WTC11 (cell line): Measurements from ENCODE around the gene DERA. TPM values are rescaled to one million over a fixed set of nuclear protein-coding genes. Genes with fewer than 3 reads are reported as not detected.
A peak's percentile ranks its signal among the peaks of the same experiment; 100 is the strongest.

Experiments
- ATAC-seq: fragments of 200-7000 bp; cut with Tn5 transposase; 2 replicates; pipeline ENCODE4 v1.10.0; 2021; ENCODE audit warnings: mild to moderate bottlenecking, moderate library complexity
- CTCF ChIA-PET: fragments of 300-600 bp; sonication (Branson Sonifier 250); formaldehyde crosslinking; loops from one replicate; lab custom pipeline; 2021; ENCODE audit warnings: antibody characterized with exemption; lab: Charles Lee
- POLR2A ChIA-PET: fragments of 350-600 bp; sonication (Branson Sonifier 250); formaldehyde crosslinking; loops from one replicate; lab custom pipeline; 2021; ENCODE audit warnings: antibody characterized with exemption; lab: Charles Lee
- DNase-seq: peaks from one replicate; pipeline ENCODE4 v3.0.0; 2021; ENCODE audit warnings: low spot score
- H3K27ac Mint-ChIP-seq: 2 replicates; pipeline ENCODE4 v1.8.0; 2021; ENCODE audit warnings: mixed read lengths
- H3K27me3 Mint-ChIP-seq: 2 replicates; pipeline ENCODE4 v1.8.0; 2021; ENCODE audit warnings: low read depth, mild to moderate bottlenecking, moderate library complexity, mixed read lengths
- H3K36me3 Mint-ChIP-seq: 2 replicates; pipeline ENCODE4 v1.8.0; 2021; ENCODE audit warnings: mixed read lengths
- H3K4me1 Mint-ChIP-seq: 2 replicates; pipeline ENCODE4 v1.8.0; 2022; ENCODE audit warnings: mixed read lengths
- H3K4me3 Mint-ChIP-seq: 2 replicates; pipeline ENCODE4 v1.8.0; 2021; ENCODE audit warnings: mild to moderate bottlenecking, moderate library complexity, mixed read lengths
- H3K9me3 Mint-ChIP-seq: 2 replicates; pipeline ENCODE4 v1.8.0; 2021; ENCODE audit warnings: mixed read lengths
- CREB1 ChIP-seq: sonication (generic); formaldehyde crosslinking; IDR thresholded peaks from 2 replicates; pipeline ENCODE4 v1.8.0; 2023; ENCODE audit warnings: mild to moderate bottlenecking, missing genetic modification reagents
- ELF4 ChIP-seq: sonication (generic); formaldehyde crosslinking; IDR thresholded peaks from 2 replicates; pipeline ENCODE4 v1.8.1; 2022; ENCODE audit warnings: low read depth, mild to moderate bottlenecking, moderate library complexity, missing genetic modification reagents
- FOXK1 ChIP-seq: sonication (generic); formaldehyde crosslinking; IDR thresholded peaks from 2 replicates; pipeline ENCODE4 v1.8.0; 2022; ENCODE audit warnings: mild to moderate bottlenecking, moderate library complexity, missing genetic modification reagents
- GABPB1 ChIP-seq: sonication (generic); formaldehyde crosslinking; IDR thresholded peaks from 2 replicates; pipeline ENCODE4 v1.8.1; 2023; ENCODE audit warnings: mild to moderate bottlenecking, missing genetic modification reagents
- GRHL2 ChIP-seq: fragments of 250-450 bp; sonication (Bioruptor Pico); IDR thresholded peaks from 2 replicates; pipeline ENCODE4 v1.8.0; 2022; ENCODE audit warnings: mild to moderate bottlenecking, moderate library complexity; ENCODE audit not compliant: insufficient replicate concordance, severe bottlenecking
- JAZF1 ChIP-seq: fragments of 250-450 bp; sonication (Bioruptor Pico); IDR thresholded peaks from 2 replicates; pipeline ENCODE4 v1.9.0; 2021; ENCODE audit warnings: moderate library complexity, mild to moderate bottlenecking, inconsistent platforms
- NFATC4 ChIP-seq: fragments of 250-450 bp; sonication (Bioruptor Pico); IDR thresholded peaks from 2 replicates; pipeline ENCODE4 v1.9.0; 2021; ENCODE audit warnings: mild to moderate bottlenecking
- NR1H2 ChIP-seq: sonication (generic); formaldehyde crosslinking; IDR thresholded peaks from 2 replicates; pipeline ENCODE4 v1.9.0; 2021; ENCODE audit warnings: mild to moderate bottlenecking, moderate library complexity, missing genetic modification reagents
- RELA ChIP-seq: sonication (generic); formaldehyde crosslinking; IDR thresholded peaks from 2 replicates; pipeline ENCODE4 v1.8.1; 2022; ENCODE audit warnings: missing genetic modification reagents, mild to moderate bottlenecking, borderline replicate concordance
- SMAD4 ChIP-seq: sonication (generic); formaldehyde crosslinking; IDR thresholded peaks from 2 replicates; pipeline ENCODE4 v1.8.0; 2022; ENCODE audit warnings: mild to moderate bottlenecking, missing genetic modification reagents
- TEAD1 ChIP-seq: sonication (generic); formaldehyde crosslinking; IDR thresholded peaks from 2 replicates; pipeline ENCODE4 v1.8.0; 2022; ENCODE audit warnings: mild to moderate bottlenecking, missing genetic modification reagents
- USF1 ChIP-seq: sonication (generic); formaldehyde crosslinking; IDR thresholded peaks from 2 replicates; pipeline ENCODE4 v1.8.0; 2022; ENCODE audit warnings: mild to moderate bottlenecking, missing genetic modification reagents
- USF2 ChIP-seq: sonication (generic); formaldehyde crosslinking; IDR thresholded peaks from 2 replicates; pipeline ENCODE4 v1.8.1; 2023; ENCODE audit warnings: mild to moderate bottlenecking, missing genetic modification reagents, moderate library complexity
- ZNF138 ChIP-seq: sonication (generic); formaldehyde crosslinking; conservative IDR thresholded peaks from 2 replicates; pipeline ENCODE4 v1.8.1; 2022; ENCODE audit warnings: mild to moderate bottlenecking, moderate library complexity, missing genetic modification reagents
- ZNF263 ChIP-seq: sonication (generic); formaldehyde crosslinking; IDR thresholded peaks from 2 replicates; pipeline ENCODE4 v1.8.1; 2022; ENCODE audit warnings: low read depth, mild to moderate bottlenecking, moderate library complexity, missing genetic modification reagents
- ZNF317 ChIP-seq: sonication (generic); formaldehyde crosslinking; IDR thresholded peaks from 2 replicates; pipeline ENCODE4 v1.8.1; 2023; ENCODE audit warnings: low read depth, mild to moderate bottlenecking, moderate library complexity, missing genetic modification reagents, borderline replicate concordance
- ZNF396 ChIP-seq: fragments of 250-450 bp; sonication (Bioruptor Pico); IDR thresholded peaks from 2 replicates; pipeline ENCODE4 v1.8.0; 2021; ENCODE audit warnings: mild to moderate bottlenecking, moderate library complexity, borderline replicate concordance
- ZNF416 ChIP-seq: fragments of 250-450 bp; sonication (Bioruptor Pico); IDR thresholded peaks from 2 replicates; pipeline ENCODE4 v1.9.0; 2021; ENCODE audit warnings: mild to moderate bottlenecking, inconsistent platforms
- ZNF671 ChIP-seq: fragments of 250-450 bp; sonication (Bioruptor Pico); IDR thresholded peaks from 2 replicates; pipeline ENCODE4 v1.8.0; 2021; ENCODE audit warnings: mild to moderate bottlenecking
- total RNA-seq: library from RNA; stranded (reverse); gene quantifications from 3 replicates; pipeline ENCODE4 v1.2.3, GENCODE V29; 2021
- TF ChIP-seq, protein P1 (sequence below): sonication (generic); formaldehyde crosslinking; IDR thresholded peaks from 2 replicates; pipeline ENCODE4 v1.8.1; 2023; ENCODE audit warnings: mild to moderate bottlenecking, moderate library complexity, missing genetic modification reagents
- TF ChIP-seq, protein P2 (sequence below): fragments of 250-450 bp; sonication (Bioruptor Pico); IDR thresholded peaks from 2 replicates; pipeline ENCODE4 v2.1.2; 2022; ENCODE audit warnings: mild to moderate bottlenecking, moderate library complexity

DERA gene
- total RNA-seq, 1 experiment from 2014 or later: 22.4 TPM

- Mint-ChIP-seq H3K36me3 (0 out of 2 replicates have a peak, but pooled peaks cover 2% of the 10 kb centered on the region), H3K4me3 (no peak overlapping the region)
These were observed 17.9 kb downstream of the DERA start for GRCh38 chr12:15928870-15929571.

DNA sequence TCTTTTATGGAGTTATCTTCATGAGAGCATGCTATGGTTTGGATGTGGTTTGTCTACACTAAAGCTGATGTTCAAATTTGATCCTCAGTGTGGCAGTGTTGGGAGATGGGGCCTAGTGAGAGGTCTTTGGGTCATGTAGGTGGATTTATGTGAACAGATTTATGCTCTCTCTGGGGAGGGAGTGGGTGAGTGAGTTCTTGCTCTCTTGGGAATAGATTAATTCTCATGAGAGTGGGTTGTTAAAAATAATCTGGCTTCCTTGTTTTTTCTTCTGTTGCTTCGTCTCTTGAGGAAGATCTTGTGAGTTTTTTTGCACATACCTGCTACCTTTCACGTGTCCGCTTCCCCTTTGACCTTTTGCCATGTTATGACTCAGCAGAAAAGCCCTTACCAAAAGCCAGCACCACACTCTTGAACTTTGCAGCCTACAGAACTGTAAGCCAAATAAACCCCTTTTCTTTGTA is 20.5 kb downstream of the DERA start:
- ChIA-PET POLR2A (no interaction called here), CTCF (interaction anchor here (0.7 to 1.2 kb wide), 6 partner anchors 11 to 754 kb away, joined by 3 to 7 read pairs (median 3); partner anchors contain the start of gene DERA)
- peak; percentile 78 for ATAC-seq
- TF ChIP-seq JAZF1 (CRISPR knock-in tag) (no peak), ZNF671 (CRISPR knock-in tag) (no peak), ZNF263 (CRISPR knock-in tag) (no peak), CREB1 (no peak), NR1H2 (CRISPR knock-in tag) (no peak), USF1 (CRISPR knock-in tag) (no peak), RELA (no peak), TEAD1 (CRISPR knock-in tag) (no peak), ZNF138 (CRISPR knock-in tag) (no peak), GRHL2 (CRISPR knock-in tag) (no peak), SMAD4 (CRISPR knock-in tag) (no peak), FOXK1 (no peak), ELF4 (no peak)
- TF ChIP-seq, protein P1, sequence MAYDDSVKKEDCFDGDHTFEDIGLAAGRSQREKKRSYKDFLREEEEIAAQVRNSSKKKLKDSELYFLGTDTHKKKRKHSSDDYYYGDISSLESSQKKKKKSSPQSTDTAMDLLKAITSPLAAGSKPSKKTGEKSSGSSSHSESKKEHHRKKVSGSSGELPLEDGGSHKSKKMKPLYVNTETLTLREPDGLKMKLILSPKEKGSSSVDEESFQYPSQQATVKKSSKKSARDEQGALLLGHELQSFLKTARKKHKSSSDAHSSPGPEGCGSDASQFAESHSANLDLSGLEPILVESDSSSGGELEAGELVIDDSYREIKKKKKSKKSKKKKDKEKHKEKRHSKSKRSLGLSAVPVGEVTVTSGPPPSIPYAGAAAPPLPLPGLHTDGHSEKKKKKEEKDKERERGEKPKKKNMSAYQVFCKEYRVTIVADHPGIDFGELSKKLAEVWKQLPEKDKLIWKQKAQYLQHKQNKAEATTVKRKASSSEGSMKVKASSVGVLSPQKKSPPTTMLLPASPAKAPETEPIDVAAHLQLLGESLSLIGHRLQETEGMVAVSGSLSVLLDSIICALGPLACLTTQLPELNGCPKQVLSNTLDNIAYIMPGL: no peak
- TF ChIP-seq, protein P2, sequence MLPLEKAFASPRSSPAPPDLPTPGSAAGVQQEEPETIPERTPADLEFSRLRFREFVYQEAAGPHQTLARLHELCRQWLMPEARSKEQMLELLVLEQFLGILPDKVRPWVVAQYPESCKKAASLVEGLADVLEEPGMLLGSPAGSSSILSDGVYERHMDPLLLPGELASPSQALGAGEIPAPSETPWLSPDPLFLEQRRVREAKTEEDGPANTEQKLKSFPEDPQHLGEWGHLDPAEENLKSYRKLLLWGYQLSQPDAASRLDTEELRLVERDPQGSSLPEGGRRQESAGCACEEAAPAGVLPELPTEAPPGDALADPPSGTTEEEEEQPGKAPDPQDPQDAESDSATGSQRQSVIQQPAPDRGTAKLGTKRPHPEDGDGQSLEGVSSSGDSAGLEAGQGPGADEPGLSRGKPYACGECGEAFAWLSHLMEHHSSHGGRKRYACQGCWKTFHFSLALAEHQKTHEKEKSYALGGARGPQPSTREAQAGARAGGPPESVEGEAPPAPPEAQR (CRISPR knock-in tag): no peak
- Mint-ChIP-seq H3K4me1 (peaks cover 34% of the 10 kb centered on the region), H3K27ac (peak overlapping the region; percentile 10; the same call in 1 of the 2 replicates), H3K9me3 (no peaks in the 10 kb centered on the region), H3K27me3 (no peaks in the 10 kb centered on the region), H3K4me3 (no peak overlapping the region), H3K36me3 (no peaks in the 10 kb centered on the region)
- no peak for DNase-seq

More at GRCh38 chr12:15928870-15929571, 17.9 kb downstream of the DERA start:
- ChIA-PET CTCF (no interaction called here), POLR2A (interaction anchor here (1.0 kb wide), 1 partner anchor 19 kb away, joined by 3 read pairs; no protein-coding TSS in a partner anchor)
- Mint-ChIP-seq H3K9me3 (no peaks in the 10 kb centered on the region), H3K4me1 (peaks cover 42% of the 10 kb centered on the region), H3K27me3 (no peaks in the 10 kb centered on the region), H3K27ac (no peak overlapping the region; the same call in 1 of the 2 replicates)
- TF ChIP-seq ZNF317 (CRISPR knock-in tag) (no peak), FOXK1 (no peak), USF2 (CRISPR knock-in tag) (peak; percentile 67), ZNF416 (no peak), ZNF396 (CRISPR knock-in tag) (no peak), USF1 (CRISPR knock-in tag) (peak; percentile 64), GABPB1 (no peak), NR1H2 (CRISPR knock-in tag) (no peak), RELA (no peak), NFATC4 (CRISPR knock-in tag) (no peak)
- ATAC-seq: peak; percentile 62
- no peak for DNase-seq
